GM11168 (cell line): Measurements from ENCODE around the gene RGS10.
"Not testable (repeated sequence)": the region's sequence is repeated elsewhere in the genome, so short reads cannot be mapped to it uniquely, and the experiment has no call there.

Experiments used
- in situ Hi-C: fragments of 300-500 bp; cut with MboI; formaldehyde crosslinking; loops from one replicate; pipeline ENCODE4 v1.12.0; 2022; ENCODE audit warnings: low sequenced_read_pairs; ENCODE audit not compliant: unreplicated experiment

The RGS10 gene, protein sequence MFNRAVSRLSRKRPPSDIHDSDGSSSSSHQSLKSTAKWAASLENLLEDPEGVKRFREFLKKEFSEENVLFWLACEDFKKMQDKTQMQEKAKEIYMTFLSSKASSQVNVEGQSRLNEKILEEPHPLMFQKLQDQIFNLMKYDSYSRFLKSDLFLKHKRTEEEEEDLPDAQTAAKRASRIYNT

DNA sequence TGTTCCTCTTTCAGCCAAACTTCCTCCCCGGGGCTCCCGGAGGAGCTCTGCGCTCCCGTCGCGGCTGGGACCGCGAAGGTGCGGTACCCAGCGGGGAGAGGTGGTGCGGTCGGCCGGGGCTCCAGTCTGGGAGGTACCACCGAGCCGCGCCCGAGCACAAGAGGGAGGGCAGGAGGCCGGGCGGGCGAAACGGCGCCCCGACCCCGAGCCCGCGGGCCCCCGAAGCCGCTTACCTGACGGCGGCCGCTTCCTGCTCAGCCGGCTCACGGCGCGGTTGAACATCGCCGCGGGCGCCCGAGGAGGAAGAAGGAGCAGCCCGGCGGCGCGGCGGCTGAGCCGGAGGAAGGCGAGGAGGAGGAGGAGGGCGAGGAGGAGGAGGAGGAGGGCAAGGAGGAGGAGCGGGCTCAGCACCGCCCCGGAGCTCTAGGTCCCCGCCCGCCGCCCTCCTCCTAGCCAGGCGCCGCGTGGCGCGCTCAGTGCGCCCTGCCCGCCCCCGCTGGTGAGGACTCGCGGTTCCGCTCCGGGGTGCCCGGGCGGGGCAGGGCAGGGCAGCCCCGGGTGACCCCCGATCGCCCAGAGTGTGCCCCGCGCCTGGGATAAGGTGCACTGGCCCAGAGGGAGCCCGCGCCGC is at the start of gene RGS10:
Gene RGS10 (minus strand): TSS at position 363 of the 631 bp plus-strand sequence. CDS start 81 bp downstream, at position 282.
- in situ Hi-C loops = no loop called here

DNA sequence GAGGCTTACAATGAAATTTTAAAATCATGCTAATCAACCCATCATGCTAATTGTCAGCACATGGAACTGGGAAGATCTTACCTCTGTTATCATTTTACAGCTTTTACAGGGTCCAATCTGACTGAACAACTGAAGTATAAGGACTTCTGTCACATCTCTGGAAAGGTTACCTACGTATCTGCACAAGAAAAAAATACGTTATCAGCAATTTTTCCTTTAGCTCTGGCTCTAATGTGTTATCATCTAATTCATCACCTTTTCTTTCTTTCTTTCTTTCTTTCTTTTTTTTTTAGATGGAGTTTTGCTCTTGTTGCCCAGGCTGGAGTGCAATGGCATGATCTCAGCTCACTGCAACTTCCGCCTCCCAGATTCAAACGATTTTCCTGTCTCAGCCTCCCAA is 45.6 kb upstream of the RGS10 start:
- in situ Hi-C loops = no loop called here

DNA sequence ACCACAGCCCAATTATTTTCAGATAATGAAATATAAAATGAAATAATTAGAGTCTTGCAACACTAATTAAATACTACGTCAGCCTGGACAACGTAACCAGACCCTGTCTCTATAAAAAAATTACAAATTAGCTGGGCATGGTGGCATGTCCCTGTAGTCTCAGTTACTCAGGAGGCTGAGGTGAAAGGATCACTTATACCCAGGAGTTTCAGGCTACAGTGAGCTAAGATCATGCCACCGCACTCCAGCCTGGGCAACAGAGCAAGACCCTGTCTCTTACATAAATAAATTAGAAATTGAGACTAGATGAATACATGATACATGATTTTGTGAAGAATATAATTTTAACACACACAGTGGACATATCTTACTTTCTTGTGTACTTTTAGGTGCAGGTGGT is 35.8 kb upstream of the RGS10 start:
- in situ Hi-C loops = no loop called here

DNA sequence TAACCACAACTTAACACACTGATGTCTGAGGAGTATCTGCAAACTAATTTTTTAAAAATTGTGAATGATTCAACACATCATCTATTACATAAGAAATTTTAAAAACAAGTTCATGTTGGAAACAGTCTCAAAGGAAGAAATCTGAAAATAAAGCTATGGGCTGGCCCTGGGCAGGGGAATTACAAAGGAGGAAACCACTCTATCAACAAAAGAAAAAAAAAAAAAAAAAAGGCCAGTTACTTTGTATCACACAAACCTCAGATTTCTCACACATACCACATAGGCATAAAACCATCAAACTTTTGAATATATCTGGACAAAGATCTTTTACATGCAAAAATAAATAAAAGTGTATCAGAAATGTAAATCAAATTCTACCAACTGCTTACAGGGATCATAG is 33.5 kb upstream of the RGS10 start:
- in situ Hi-C loops = no loop called here

DNA sequence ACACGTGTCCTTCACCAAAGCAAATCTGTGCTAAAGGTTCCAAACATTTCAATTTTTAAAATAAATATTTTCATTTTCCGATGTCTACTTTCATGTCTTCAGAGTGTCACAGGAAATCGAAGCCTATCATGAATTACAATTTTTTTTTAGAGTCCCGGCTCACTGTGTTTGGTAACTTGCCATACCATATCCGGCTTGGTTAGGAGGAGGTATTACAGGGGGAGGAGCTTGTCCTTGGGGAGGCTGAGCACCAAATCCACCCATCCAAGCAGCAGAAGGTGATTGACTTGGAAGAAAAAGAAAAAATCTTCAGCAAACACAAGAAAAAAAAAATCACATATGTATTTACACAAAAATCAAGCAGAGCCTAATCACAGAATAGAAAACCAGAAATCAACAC is 33.0 kb upstream of the RGS10 start:
- in situ Hi-C loops = no loop called here

DNA sequence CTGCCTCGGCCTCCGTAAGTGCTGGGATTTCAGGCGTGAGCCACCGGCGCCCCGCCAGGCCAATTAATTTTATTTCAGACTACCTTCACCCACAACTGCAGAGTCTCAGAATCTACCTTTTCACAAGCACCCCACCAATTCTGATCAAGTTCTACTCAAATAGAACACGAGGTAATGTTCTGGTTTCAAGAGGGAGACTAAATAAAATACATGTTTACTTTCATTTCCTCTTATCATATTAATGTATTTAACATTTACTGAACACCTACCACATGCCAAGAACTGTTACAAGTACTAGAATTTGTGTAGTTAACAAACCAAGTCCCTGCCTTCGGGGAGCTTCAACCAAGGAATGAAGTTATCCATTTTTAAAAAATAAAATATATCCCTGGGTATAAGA is 25.5 kb upstream of the RGS10 start:
- in situ Hi-C loops = no loop called here

DNA sequence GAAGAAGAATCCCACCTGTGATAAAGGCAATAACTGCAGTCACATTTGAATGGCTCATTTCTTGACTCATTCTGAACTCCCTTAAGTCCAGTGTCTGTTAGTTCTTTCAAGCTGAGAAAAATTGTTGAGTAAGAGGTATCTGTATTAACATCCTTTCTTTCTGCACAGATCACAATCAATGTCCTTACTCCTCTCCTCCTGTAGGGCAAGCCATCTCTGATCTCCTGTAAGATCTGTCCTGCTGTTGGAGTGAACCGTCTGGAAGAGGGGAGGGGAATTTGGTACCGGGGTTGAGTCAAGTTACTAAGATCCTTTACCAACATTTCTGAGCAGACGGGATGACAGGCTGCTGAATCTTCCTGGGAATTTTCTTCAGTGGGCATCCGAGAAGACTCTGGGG is 19.6 kb upstream of the RGS10 start:
- in situ Hi-C loops = no loop called here

DNA sequence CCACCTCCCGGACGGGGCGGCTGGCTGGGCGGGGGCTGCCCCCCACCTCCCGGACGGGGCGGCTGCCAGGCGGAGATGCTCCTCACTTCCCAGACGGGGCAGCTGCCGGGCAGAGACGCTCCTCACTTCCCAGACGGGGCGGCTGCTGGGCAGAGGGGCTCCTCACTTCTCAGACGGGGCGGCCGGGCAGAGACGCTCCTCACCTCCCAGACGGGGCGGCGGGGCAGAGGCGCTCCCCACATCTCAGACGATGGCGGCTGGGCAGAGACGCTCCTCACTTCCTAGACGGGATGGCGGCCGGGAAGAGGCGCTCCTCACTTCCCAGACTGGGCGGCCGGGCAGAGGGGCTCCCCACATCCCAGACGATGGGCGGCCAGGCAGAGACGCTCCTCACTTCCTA is 17.0 kb upstream of the RGS10 start:
- in situ Hi-C loops = not testable (repeated sequence)

DNA sequence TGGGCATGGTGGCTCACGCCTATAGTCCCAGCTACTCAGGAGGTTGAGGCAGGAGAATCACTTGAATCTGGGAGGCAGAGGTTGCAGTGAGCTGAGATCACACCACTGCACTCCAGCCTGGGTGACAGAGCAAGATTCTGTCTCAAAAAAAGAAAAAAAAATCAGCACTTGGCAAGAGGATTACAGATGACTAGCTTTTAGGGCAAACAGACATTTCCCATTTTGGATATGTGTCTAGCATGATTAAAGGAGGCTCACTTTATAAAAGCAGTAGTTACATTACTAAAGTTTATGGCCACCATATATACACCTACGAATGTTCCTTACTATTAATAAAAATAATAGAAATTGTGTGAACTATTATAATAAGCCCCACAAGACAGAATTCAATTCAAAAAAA is 13.6 kb upstream of the RGS10 start:
- in situ Hi-C loops = not testable (repeated sequence)

DNA sequence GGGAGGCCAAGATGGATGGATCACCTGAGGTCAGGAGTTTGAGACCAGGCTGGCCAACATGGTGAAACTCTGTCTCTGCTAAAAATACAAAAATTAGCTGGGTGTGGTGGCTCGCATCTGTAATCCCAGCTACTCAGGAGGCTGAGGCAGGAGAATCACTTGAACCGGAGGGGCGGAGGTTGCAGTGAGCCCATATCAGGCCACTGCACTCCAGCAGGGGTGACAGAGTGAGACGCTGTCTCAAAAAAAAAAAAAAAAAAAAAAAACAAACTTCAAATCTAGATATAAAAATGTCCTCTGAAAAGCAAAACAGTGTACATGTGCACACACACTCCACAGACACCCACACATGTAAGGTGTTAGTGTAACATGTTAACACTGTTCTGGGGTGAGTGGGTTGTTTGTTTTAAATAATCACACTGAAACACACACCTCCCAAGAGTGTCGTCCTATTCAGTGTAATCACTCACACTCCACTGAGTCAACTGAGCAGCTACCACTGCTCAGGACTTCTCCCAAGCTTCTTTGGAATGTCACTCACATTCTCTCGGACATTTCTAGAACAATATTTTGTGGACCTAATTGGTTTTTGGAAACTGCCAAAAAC is 12.8 kb upstream of the RGS10 start:
- in situ Hi-C loops = no loop called here

DNA sequence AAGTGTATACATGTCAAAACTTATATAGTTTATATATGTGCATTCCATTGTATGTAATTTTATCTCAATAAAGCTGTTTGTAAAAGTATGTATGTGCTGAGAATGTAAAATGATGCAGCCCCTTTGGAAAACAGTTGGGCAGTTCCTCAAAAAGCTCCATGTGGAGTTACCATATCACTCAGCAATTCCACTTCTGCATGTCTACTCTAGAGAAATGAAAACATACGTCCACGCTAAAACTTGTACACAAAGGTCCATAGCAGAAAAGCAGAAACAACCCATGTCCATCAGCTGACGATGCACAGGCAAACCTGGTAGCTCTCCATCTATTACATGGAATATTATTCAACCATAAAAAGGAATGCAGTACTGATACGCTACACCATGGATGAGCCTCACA is 8.3 kb upstream of the RGS10 start:
- in situ Hi-C loops = no loop called here

DNA sequence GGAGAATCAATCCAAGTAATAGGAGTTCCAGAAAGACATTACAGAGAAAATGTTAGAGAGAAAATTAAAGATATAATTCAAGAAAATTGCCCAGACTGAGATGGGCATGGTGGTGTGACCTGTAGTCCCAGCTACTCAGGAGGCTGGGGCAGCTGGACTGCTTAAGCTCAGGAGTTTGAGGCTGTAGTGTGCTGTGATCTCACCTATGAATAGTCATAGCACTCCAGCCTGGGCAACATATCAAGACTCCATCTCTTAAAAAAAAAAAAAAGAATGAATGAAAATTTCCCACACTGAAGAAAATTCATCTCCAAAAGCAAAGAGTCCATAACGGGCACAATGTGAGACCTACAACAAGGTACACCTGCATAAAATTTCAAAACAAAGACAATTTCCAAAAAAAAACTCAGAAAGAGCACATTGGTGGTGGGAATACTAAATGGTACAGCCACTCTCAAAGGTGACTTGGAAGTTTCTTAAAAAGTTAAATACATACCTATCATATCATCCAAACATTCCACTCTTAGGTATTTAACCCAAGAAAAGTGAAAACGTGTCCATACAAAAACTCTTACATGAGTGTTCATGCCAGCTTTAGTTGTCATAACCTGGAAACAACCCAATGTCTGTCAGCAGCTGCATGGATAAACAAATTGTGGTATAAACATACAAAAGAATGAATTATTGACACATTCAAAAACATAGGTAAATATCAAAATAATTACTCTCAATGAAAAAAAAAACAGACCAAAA is 6.9 kb upstream of the RGS10 start:
- in situ Hi-C loops = no loop called here

DNA sequence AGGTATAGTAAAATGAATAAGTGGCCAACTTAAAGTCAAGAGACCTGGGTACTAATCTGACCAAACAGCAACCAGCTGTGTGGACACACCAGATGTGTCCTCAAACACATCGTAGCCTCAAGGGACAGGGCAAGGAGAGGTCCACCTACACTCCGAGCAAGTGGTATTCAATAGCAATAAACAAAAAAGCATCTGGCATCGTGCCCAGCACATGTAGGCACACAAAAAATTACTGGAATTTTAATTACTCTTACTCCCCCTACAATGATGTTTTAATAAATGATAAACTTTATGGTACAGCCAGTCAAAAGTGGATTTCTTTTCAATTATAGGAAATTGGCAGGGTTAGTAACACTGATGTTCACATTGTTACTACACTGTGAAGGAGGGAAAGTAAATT is 3.5 kb upstream of the RGS10 start:
- in situ Hi-C loops = no loop called here

DNA sequence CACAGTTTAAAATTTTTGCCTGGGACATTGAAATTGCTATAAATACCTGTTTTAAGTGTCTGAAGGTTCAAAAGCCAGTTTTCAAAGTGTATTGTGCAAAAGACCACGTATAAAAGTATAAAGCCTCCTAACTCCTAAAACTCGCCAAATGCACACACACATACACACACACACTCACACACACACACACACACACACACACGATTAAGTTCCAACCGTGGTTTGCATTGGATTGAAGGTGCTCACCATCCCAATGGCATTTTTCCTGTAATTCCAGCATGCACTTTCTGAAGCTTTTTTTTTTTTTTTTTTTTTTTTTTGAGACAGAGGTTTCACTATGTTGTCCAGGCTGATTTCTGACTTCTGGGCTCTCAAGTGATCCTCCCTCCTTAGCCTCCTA is 2.8 kb upstream of the RGS10 start:
- in situ Hi-C loops = no loop called here

DNA sequence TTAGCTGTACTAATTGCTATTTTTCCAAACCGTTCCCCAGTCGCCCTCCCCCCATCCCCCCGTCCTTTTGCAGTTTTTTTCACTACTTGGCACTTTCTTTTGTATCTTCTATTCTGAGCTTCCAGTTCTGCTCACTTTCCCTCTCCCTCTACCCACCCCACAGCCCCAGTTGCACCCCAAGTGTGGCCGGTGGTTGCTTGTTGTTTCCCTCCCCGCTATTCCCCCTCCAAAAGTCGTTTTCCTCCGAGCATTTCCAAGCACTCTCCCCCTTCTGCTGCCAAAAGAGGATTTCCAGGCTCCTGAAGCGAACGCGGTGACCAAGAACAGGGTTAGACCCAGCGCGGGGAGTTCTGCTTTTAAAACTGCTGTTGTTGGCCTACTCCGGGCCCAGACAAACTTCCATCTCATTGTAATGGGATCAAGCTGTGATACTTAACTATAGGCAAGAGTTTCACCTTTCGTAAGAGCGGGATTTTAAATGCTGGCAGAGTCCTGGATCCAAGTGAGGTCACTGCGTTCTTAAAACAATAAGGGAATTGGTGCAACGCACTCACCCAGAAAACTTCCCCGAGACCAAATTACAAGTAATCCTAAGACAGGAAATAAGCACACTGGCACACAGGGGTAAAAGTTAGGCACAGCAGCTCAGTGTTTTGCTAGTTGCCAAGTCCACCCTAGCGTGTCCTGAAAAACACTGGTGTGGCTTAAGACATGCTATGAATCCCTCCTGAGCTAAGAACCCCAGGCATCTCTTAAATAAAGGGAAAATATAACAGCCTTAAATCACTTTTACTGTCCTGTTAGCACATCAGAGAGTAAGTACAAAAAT is 1.5 kb upstream of the RGS10 start:
- in situ Hi-C loops = no loop called here

DNA sequence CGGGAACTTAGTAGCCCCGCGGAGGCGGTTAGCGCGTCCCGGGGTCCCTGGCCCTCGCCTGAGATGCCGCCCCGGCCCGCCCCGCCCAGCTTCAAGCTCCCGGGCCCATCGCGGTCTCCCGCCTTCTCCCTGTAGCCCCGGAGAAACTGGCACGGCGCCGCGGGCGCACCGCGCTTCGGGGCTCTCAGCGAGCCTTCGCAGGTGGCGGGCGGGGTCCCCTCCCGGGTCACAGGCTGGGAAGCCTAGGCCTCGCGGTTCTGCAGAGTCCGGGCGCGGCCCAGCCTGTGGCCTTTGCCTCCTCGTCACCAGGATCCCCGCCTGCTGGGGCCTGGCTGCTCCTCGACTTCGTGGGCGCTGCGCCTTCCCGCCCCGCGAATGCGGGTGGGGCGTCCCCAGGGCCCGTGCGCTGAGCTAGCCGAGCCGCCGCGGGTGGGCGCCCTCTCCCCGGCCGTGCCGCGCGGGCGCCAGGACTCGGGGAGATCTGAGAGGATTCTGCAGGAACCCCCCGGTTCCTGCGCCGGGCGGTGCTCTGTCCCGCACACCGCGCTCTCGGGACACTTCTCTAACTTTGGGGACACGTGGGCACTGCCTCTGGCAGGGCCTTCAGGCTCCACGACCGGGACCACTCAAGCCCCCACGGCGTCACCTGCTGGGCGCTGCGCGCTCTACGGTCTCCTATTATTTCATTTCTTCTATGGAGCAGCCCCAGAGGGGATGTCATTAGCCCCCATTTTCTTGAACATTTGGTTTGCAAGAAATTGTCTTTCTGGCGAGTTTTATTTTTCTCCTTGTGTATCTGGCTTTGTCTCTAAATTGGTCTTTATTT is 682 bp upstream of the RGS10 start:
- in situ Hi-C loops = no loop called here

DNA sequence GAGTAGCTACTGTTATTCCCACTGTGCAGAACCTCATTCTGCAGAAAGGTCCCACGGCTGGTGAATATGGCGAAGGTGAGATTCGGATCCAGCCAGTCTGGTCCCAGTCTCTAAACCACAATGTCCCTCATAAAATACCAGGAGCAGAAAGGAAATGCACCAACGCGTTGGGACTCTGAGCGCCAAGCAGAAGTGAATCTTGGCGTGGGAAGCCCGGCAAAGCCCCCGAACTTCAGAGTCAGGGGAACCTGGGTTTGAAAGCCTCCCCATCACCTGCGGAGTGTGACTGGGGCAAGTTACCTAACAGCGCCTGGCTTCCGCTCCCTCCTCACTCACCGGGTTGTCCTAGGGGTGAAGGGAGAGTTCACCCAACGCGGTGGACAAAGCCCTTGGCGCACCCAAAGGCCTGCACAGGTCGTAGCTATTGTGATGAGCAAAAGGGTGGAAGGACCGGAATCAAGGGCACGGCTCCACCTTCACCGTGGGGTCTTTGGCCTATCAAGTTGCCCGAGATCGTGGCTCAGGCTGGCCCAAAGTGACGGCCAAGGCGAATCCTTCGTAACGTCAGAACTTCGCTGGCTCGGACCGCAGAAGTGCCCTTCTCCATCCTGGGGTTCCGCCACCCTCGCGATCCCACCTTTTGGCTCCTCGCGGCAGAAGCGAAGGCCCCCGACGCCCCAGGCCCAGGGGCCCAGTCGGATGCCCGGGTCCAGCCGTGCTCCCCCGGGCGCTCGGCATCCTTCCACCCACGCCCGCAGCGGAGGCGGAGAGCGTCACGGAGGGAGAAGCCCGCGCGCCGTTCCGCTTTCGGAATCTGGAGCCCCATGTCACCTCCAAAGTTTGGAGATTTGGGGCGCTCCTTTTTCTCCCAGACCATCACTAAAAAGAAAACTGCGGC is 811 bp downstream of the RGS10 start:
- in situ Hi-C loops = no loop called here

DNA sequence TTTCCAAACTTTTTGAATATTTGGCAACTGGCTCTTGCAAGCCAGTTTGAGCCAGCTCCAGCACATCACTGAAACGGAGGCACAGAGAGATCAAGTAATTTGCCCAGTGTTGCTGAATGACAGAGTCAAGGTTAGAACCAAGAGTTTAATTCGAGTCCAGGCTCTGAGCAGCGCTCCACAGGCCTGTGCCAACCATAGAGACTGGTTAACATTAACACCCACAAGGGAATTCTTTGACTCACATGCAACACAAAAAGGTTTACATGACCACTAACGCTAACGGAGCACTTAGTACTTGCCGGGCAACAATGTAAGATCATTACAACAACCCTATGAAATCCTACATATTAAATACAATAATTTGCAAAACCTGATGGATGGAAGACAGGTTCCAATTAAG is 1.5 kb downstream of the RGS10 start:
- in situ Hi-C loops = no loop called here

DNA sequence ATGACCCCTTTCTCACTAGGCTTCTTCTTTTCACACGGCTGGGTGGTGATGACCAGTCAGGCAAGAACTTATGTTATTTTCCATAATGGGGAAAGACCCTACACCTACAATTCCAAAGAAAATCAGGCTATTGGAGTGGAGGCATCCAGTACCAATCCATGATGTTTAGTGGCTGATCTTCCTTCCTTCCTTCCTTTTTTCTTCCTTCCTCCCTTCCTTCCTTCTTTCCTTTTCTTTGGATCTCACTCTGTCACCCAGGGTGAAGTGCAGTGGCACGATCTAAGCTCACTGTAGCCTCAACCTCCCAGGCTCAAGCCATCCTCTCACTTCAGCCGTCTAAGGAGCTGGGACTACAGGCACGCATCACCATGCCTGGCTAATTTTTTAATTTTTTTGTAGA is 2.5 kb downstream of the RGS10 start:
- in situ Hi-C loops = no loop called here
